Measurements from ENCODE around the gene MAP2K2.

The MAP2K2 gene

GRCh38 chr19:4059891-4060620 lies 63.9 kb downstream of the MAP2K2 start:
- DNase-seq (ENCODE audit: low spot score): no peak

- no peak for DNase-seq (ENCODE audit: low spot score)
These were observed 64.5 kb downstream of the MAP2K2 start for GRCh38 chr19:4059453-4059871.

- DNase-seq (ENCODE audit: low spot score): peak; percentile 86
These were observed 65.0 kb downstream of the MAP2K2 start for GRCh38 chr19:4058693-4059452.

DNA sequence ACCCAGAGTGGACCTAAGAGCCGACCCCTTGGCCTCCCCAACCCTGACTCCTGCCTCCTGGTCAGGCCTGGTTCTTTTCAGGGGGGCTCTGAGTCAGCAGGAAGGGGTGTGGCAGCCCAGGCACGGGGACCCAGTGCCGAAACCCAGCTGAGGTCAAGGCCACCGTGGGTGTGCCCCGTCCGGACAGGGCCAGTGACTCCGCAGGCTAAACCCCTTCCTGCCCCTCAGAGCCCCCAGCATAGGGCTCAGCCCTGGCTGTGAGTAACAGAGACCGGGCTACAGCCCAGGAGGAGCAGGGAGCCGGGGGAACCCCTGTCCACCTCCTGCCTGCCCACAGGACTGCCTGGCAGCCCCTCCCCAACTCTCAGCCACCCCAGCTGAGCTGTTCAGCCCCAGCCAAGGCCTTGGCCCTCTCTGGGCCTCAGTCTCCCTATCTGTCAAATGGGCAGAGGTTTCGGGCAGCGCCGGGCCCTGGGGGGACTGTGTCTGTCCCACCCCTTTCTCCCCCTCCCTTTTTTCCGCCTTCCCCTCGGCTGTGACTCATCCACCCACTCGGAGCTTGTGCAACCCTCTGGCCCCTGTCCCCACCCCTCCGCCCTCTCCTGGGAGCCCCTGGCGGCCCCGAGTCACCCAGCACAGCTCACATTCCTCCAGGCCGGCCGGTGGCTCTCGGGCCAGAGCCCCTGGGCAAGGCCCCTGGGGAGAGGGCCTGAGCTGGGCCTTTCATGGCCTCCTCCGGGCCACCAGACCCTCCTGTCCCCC lies 65.8 kb downstream of the MAP2K2 start:
- peak; percentile 28 for DNase-seq (ENCODE audit: low spot score)

GRCh38 chr19:4055209-4055552 lies 68.7 kb downstream of the MAP2K2 start:
- no peak for DNase-seq (ENCODE audit: low spot score)

GRCh38 chr19:4054441-4055208 lies 69.3 kb downstream of the MAP2K2 start:
- DNase-seq (ENCODE audit: low spot score): no peak

GRCh38 chr19:4053423-4054324 lies 70.2 kb downstream of the MAP2K2 start:
- no peak for DNase-seq (ENCODE audit: low spot score)

- DNase-seq (ENCODE audit: low spot score): no peak
These were observed 70.9 kb downstream of the MAP2K2 start for GRCh38 chr19:4052993-4053422.

DNA sequence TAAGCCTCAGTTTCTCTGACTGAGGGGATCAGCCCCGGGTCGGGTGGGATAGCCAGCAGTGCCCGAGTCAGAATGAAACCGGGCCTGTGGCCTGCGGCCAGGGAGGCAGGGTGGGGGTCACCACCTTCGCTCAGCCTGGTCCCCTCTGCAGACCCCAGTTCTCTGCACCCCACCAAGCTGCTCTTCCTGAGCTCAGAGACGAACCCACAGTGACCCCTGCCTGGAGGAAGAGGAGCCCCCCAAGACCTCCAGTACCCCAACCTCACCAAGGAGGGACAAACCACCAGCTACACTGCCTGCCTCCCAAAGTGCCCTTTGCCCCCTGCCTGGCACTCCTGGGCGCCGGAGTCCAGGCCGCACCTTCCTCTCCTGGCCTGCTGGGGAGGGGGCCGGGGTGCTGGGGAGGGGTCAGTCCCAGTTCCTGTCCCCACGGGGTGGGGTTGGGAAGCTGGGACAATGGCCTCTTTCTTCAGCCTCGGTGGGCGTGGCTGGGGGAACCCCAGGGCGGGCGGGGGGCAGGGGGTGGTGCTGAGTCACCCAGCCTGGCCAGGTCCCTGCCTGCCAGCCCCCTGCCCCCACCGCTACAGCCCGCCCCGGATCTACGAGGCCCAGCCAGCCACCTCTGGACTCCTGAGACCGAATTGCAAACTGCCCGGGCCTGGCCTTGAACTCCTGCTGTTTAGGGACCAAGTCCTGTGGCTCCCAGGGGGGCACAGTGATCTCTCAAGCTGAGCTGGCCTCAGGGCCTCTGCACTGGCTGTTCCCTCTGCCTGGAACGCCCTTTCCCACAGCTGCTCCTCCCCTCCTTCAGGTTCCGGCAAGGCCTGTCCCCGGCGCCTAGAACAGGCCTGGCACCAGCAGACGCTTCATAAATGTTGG lies 71.6 kb downstream of the MAP2K2 start:
- DNase-seq (ENCODE audit: low spot score): no peak

GRCh38 chr19:4051175-4052101 lies 72.5 kb downstream of the MAP2K2 start:
- DNase-seq (ENCODE audit: low spot score): no peak

DNA sequence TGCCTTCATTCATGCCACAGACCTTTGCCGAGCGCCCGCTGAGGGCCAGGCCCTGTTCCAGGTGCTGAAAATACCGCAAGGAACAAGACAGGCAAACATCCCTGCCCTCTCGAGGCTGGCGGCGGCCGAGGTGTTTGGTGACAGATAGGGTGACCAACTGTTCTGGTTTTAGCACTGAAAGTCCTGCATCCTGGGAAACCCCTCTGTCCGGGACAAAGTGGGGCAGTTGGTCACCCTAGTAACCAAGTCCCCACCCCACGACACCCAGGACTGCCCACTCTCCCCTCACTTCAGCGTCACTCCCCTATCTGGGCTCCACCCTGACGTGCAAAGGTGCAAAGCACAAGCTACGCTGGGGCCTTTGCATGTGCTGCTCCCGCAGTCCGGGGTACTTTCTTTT lies 74.5 kb downstream of the MAP2K2 start:
- no peak for DNase-seq (ENCODE audit: low spot score)

GRCh38 chr19:4046946-4047683 lies 76.8 kb downstream of the MAP2K2 start:
- DNase-seq (ENCODE audit: low spot score): no peak

DNA sequence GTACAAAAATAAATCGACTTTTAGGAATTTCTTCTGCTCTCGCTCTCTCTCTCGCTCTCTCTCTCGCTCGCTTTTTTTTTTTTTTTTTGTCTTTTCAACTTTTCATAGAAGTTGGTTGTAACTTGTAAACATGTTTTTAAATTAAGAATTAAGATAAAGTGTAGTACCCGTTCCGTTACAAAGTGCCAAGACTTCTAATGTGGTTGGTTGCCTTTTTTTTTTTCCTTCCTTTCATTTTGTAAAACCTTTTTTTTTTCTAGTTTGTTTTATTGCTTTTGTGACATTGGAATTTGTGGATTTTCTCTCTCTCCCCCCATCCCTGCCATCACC lies 77.6 kb downstream of the MAP2K2 start:
- no peak for DNase-seq (ENCODE audit: low spot score)

DNA sequence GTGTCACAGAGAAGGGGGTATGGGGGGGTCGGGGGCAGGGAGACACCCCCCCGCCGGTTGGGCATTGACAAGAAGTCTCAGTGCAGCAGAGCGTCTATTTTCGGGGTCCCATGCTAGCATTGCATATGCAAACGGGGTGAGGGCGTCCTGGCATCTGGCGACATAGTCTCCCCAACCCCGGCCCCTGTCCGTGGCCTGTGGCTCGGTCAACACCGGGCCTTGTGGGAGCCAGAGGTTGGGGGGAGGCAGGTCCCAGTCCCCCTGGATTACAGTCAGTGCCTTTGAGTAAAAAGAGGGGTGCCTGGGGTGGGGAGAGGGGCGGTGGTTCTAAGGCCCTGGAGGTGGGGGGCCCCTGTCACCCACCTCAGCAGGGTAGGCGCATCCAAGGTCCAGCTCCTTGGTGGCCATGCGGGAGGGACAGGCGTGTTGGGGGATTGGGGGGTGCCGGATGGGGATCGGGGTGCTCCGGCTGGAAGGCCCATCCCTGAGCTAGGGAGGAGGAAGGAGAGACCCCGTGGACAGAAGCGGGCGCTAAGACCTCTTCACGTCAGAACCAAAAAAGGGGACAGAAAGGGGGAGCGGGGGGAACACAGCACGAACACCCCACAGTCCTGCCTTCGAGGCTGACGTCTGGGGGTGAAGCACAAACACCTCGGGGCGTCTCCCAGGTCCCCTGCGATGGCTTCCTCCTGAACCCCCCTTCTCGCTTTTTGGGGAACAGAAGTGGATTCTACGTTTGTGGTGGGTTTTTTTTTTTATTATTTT lies 78.1 kb downstream of the MAP2K2 start:
- no peak for DNase-seq (ENCODE audit: low spot score)

DNA sequence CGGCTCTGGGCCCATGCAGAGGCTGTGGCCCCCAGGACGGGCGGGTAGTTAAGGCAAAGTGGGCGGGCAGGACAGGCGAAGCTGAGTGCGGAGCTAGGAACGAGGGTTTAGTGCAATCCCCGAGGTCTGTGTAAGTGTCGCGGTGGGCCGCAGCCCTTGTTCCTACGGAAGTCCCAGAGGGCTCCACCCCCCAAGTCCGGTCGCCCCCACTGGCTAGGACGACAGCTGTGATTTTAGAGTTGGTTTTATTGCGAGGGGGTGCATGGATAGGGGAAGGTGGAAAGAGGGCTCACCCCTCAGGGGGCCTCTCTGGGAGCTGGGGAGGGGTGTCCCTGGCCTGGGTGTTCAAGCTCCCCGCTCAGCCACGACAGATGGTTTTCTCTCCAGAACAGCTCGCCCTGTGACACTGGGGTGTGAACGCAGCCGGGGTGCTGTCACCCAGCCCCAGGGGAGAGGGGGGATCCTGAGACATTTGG lies 78.9 kb downstream of the MAP2K2 start:
- no peak for DNase-seq (ENCODE audit: low spot score)

DNA sequence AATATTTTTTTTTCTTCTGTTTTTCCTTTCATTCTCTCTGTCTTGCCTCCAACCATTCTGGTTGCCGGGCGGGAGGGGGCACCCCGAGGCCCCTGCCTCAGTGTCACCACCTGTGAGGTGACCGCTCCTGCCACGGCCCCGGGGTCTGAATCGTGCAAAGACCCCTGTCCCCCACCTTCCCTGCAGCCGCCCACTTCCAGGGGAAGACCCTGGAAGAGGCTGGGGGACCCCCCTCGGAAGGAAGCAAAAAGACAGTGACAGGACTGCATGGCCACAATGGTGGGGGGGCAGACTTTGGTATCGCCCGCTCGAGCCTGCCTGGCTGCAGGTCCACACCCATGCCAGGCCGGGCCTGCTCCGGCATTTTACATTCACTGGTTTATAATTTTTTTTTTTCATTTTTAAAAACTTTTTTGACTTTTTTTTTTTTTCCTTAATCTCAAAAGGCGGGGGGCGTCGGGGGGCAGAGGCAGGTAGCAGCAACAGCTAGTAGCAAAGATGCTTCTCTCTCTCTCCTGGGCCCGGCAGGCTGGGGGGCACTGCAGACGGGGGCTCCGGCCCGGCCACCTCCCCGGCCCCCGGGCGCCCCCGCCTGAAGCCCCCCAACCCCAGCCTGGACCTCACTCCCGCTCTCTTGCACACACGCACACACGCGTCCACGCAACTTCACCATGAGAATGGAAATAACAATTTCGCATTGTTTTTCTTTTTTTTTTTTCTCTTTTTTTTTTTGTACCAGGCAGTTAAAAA lies 79.8 kb downstream of the MAP2K2 start:
- no peak for DNase-seq (ENCODE audit: low spot score)

- no peak for DNase-seq (ENCODE audit: low spot score)
These were observed 80.5 kb downstream of the MAP2K2 start for GRCh38 chr19:4043401-4043800.

Measured in pons (tissue), 1 donor.